ENCODE measurements around the gene ANKS3.

Gene ANKS3

DNA sequence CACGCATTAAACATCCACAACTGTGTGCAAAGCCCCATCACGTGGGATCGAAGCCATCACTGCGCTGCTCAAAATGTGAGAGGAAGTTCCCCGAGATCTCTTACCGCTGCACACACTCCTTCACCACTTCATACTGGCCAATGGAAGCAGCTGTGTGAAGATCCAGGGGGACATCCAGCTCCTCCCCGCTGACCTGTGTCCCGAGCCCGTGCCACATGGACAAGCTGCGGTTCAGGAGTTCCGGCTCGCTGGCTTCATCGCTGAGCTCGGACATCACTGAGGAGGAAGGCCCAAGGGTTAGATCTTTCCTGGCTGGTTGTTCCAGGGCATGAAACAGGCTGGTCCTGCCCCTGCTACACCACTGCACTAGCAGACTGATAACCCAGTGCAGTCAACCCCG is 4.2 kb downstream of the ANKS3 start:
- DNase-seq (ENCODE audit: low read depth in 2 of 3, low spot score in 2 of 3): no peak

DNA sequence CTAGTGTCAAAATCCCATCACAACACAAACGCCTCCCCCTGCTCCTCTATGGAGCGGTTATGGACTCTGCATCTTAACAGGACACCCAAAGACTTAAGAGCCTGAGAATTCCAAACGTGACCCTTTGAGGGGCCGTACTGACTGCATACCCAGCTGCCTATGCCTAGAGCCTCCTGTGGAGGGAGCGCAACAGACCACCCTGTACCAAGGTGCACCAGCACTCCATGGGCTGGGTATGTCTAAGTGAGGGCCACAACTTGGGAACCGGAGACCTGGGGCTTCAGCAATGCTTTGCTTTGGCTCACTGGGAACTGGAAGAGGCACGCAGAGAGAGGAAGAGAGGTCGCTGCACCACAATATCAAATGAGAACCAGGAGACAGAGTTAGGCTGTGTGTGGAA is 5.4 kb downstream of the ANKS3 start:
- no peak for DNase-seq (ENCODE audit: low read depth in 2 of 3, low spot score in 2 of 3)

DNA sequence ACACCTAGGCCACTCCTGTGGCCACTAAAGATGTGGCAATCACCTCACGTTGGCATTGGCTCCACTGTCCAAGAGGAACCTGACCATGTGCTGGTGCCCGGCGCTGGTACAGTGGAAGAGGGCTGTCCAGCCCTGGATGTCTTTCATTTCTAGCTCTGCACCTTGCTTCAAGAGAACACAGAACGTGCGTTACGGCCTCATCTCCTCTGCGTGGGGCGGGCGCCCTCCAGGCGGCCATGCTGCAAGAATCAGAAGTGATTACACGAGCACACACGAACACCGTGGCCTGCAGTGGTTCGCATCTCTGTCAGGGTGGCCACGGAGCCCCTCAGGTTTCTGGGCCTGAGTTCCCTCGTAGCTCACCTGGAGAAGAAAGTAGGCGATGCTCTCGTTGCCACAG is 7.5 kb downstream of the ANKS3 start:
- DNase-seq (ENCODE audit: low read depth in 2 of 3, low spot score in 2 of 3): no peak

DNA sequence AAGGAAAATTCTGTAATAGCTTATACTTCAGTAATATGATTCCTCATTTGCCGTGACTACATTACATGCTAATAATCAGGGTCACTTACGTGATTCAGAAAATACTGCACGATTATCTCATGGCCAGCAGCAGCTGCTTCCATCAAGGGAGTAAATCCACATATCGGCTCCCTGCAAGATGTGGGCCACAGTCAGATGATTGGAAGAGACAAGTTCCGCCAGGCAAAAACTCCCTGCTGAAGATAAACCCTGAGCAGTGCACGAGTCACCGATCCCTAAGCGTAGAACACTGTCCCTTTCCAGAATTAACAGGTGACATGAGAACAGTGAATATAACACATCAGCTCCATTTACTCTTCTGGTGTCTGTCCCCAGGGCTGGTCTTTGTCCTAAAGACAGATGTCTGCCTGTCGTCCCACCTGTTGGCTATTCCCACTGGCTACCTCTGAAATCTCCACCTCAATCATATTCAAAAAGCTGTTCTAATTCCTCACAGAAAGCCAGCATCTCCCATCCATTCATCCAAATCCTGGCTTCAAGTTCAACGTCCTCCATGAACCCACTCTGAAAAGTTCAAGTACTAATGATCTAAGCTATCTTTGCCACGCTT is 9.3 kb downstream of the ANKS3 start:
- no peak for DNase-seq (ENCODE audit: low read depth in 2 of 3, low spot score in 2 of 3)

DNA sequence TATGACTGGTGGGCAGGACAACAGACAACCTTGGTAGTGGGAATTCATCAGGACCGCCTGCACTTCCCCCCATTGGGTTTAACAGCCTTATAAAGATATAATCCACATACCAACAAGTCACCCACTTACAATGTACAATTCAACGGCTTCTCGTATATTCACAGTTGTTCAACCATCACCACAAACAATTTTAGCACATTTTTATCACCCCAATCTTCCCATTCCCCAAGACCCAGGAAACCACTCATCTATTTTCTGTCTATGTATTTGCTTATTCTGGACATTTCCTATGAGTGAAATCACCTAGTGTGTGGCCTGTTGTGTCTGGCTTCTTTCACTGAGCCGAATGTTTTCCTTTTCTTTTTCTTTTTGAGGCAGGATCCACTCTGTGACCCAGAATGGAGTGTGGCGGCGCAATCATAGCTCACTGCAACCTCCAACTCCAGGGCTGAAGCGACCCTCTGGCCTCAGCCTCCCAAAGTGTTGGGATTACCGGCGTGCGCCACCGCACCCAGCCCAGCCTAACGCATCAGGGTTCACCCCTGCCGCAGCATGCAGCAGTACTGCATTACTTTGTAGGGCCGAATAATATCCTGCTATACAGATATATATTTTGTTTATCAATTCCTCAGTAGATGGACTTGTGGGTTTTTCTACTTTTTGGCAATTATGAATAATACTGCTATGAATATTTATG is 10.9 kb downstream of the ANKS3 start:
- no peak for DNase-seq (ENCODE audit: low read depth in 2 of 3, low spot score in 2 of 3)

DNA sequence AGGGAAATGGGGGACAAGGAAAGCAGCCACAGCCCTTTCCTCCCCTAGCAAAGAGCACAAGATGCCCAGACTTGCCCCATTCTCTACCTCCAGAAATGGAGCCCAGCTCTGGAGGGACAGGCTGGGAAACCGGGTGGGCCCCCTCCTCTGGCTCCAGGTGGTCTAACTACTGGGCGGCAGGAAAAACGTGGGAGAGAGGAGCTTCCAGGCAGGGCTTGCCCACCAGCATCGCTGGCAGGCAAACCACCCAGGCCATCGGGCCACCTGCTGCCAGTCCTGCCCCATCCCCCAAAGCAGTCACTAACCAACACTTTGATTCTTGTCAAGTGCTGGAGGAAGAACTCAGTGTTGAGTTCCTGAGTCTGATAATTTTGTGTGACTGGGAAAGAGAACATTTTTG is 15.6 kb downstream of the ANKS3 start:
- DNase-seq (ENCODE audit: low read depth in 2 of 3, low spot score in 2 of 3): no peak

DNA sequence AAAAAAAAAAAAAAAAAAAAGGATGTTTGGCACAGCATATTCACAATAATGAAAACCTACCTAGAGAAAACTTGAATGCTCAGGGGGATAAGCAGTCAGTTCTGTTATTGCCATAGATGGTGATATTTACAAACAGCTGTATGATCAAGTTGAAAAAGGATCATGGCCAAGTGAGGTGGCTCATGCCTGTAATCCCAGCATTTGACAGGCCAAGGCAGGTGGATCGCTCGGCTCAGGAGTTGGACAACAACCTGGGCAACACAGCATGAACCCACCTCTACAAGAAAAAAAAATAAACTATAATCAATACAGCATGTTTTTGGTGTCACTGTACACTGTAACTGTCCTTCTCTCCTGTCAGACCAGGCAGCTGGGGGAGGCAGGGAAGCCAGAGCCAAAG is 19.1 kb downstream of the ANKS3 start:
- no peak for DNase-seq (ENCODE audit: low read depth in 2 of 3, low spot score in 2 of 3)

DNA sequence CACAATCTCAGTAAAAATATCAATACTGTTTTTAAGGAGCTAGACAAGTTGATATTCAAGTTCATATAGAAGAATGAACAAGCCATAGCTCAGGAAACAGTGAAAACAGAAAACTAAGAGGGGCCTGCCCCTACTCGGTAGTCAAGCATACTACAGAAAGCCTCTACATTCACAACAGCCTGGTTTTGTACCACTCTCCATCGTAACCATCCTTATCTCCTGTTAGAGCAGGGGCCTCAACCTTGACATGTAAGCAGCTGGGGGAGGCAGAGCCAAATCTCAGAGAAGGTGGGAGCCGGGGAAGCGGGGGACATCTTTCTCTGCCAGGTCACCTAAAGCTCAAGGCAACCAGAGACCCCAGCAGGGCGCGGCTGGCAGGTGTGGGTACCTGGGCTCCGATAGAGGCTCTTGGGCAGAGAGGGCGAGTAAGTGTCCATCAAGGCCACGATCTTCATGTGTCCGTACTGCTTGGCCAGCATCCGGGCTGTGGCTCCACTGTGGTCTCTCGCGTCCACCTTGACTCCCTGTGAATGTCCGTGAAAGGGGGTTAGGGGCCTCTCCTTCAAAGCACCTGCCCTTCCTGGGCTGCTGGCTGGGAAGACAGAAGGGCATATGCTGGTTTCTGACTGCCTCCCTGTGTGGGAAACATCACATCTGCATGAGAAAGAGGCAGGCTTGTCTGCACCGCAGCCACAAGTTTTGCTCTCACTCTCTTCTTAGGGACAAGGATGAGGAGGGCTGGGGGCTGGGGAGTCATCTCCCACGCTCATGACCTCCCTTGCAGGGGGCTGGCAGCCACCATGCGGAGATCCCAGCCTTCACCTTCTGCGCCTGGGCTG is 20.2 kb downstream of the ANKS3 start:
- DNase-seq (ENCODE audit: low read depth in 2 of 3, low spot score in 2 of 3): no peak

DNA sequence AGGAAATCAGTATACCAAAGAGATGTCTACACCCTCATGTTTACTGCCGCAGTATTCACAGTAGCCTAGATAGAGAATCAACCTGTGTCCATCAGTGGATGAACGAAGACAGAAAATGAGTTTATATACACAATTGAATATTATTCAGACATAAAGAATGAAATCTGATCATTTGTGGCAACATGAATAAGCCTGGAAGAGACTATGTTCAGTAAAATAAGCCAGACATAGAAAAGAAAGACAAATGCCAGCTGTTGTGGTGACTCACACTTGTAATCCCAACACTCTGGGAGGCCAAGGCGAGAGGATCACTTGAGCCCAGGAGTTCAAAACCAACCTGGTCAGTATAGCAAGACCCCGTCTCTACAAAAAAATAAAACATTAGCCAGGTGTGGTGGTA is 24.6 kb downstream of the ANKS3 start:
- DNase-seq (ENCODE audit: low read depth in 2 of 3, low spot score in 2 of 3): no peak

DNA sequence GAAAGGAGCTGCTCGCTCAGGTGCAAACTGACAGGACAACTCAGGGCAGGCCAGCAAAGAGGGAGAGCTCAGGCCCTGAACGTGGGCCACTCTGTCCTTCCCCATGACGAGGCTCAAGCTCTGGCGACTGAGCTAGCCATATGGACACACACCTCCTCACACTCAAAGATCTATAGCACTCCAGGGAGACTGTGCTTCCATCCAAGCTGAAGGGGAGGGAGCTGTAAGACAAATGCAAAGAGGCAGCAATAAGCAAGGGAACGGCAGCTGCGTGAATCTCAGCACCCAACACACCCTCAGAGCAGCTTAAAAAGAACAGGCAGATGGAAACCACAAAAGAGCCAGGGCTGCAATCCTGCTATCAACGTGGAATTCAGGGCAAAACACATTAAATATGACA is 27.2 kb downstream of the ANKS3 start:
- no peak for DNase-seq (ENCODE audit: low read depth in 2 of 3, low spot score in 2 of 3)

DNA sequence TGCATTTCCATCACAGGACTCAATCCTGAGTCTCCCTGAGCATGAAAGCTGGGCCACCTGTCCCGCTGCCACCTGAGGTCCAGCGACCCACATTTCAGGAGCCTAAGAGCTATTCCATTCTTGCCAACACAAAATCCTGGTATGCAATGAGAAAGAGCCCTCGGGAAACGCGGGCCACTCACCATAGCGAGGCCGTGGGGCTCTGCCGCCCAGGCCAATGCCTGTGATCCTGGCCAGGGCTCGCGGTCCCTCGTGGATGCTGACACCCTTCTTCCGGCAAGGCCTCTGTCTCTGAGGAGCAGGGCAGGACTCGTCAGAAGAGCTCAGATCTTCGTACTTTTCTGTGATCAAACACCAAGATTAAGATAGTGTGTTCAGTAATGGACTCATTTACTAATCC is 29.2 kb downstream of the ANKS3 start:
- DNase-seq (ENCODE audit: low read depth in 2 of 3, low spot score in 2 of 3): no peak

DNA sequence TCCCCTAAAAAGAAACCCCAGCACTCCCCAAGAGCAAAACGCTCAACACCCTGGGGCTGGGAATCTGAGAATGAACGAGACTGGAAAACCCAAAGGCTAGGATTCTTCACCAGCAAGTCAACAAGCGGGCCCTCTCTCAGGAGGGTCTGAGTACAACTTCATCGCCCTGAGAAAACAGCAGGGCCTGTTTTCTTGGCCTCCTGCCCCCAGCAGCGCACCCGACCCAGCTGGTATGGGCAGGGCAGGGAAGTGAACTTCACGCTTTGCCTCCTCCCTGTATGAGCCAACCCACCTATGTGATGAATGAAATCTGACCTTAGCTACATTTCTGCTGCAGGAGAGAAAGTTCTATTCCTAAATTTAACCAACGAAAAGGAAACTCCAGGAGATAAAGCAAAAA is 29.6 kb downstream of the ANKS3 start:
- DNase-seq (ENCODE audit: low read depth in 2 of 3, low spot score in 2 of 3): no peak

DNA sequence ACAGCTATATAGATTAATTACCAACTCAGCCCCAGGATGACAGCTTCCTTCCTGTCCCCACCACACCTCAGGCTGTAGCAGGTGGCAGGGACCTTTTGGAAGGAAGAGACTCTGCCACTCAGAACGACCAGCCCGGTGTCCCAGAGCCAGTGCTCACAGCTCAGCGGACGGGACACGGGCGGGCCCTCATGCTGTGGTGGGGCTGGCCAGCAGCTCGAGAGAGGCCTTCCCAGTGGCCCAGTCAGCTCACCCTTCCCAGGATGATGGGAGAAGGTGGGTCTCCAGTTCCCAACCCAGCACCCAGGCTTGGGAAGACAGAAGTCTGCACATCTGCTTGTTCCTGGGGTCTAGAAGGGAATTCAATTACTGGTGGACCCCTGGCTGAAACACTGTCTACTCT is 30.2 kb downstream of the ANKS3 start:
- no peak for DNase-seq (ENCODE audit: low read depth in 2 of 3, low spot score in 2 of 3)

DNA sequence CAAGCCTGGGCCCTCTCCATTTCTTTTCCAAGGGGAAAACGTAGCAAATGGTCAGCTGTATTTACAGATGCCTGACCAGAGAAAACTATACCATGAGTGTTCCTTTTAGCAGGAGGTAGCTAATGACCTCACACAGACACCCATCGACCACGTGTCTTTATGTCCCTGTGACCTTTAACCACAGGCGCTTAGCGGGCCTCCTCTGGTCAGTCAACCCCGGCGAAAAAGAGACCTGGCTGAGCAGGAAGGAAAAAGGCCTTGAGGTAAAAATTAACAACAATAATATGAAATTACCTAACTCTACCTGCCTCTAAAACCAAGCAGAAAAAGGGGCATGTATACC is 31.6 kb downstream of the ANKS3 start:
- DNase-seq (ENCODE audit: low read depth in 2 of 3, low spot score in 2 of 3): no peak

DNA sequence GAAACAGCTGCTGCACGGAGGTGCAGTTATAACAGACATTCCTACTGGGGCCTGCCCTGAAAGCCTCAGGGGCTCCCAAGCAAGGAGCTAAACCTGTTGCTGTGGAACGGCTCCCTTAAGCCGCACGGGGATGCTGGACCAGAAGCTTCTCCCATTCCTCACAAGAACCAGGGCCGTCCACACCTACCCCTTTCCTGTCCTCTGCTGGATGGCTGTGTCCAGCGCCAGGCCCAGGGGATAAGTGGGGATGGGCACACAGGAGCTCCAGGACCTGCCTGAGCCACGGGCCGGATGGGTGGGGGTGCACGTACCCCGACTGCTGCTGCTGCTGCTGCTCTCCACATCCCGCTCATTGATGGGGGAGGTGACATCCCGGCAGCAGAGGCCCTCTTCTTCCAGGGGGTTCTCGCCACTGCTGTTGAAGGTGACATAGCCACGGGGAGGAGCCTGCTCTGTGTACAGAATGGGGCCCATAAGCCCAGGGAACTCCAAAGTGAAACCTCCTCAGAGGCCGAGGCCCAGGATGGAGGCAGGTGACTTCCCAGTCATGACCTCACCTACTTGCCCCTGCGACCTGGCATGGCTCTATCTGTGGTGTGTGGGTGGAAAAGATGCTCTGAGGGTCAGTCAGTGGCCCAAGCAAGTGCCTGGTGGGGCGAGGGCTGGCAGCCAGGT is 32.1 kb downstream of the ANKS3 start:
- no peak for DNase-seq (ENCODE audit: low read depth in 2 of 3, low spot score in 2 of 3)

DNA sequence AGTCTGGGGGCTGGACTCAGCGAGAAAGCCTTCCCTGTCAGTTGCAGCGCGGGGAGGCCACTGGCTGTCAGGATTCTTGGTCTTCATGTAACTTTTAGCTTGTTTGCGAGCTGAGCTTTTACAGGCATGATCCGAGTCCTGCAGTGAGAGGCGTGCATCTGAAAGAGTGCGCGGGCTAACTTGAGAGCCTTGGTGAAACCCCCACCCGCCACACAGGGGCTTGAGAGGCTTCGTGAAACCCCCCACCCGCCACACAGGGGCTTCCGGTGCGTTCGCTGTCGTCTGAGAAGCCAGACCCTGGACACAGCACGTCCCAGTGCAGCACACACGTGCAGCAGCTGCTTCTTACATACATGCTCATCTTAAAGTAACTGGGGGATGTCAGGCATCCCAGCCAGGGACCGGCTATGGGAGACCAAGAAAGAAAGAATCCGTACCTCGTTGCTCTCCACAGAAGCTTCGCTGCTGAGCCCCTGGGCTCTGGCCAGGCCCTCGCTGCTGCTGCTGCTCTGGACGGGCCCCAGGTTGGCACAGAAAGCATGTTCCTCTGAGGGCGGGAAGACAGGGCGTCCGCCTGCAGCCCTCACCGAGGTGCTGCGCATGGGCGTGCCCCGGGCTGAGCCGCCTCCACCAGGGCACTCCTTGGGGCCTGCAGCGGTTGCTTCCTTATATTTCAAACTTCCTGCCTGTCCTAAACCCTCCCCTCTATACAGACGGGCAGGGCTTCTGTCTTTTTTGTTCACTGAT is 32.9 kb downstream of the ANKS3 start:
- no peak for DNase-seq (ENCODE audit: low read depth in 2 of 3, low spot score in 2 of 3)

DNA sequence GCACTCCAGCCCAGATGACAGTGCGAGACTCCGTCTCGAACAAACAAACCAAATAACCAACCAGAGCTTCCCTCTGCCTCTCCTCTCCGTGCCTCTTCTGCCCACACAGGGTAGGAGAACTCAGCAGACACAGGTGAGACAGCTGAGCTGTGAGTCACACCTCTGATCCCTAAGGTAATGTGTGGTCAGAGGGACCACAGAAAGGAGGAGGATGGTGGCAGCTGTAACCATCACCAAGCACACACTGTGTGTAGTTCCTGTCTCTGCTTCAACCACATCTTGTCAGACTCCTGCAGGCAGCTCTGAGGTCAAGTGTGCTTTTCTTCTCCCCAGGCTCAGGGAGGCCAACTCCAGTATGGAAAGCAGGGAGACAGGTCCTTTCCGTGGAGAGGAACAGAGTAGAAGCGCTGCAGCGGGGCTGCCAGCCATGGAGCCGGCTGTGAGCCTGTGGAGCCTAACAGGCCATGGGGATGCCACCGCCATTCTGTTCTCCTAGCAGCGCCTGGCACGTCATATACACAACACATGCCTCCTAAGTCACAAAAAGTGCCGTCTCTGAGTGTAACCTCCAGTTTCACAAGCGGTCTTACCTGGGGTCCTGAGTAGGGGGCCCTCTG is 33.6 kb downstream of the ANKS3 start:
- DNase-seq (ENCODE audit: low read depth in 2 of 3, low spot score in 2 of 3): no peak

DNA sequence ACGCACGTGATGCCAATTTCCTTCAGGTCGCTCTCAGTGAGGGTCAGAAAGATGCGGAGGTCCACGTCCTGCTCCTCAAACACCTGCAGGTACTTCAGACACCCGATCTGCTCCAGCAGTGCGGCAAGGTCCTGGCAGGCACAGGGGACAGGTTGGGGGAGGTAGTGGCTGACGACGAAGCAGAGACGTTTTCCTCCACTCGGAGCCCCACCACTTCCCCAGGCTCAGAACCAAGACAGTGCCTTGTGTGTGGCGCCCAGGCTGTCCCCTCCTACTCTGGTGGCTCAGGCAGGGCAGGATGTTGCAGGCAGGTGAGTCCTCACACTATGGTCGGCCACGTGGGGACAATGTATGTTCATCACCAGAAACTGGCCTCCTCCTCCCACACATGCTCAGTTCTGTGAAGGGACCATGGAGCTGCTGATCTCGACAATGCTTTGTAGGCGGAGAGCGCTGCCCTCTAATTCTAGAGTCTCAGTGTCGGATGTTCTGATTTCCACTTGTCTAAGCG is 35.0 kb downstream of the ANKS3 start:
- DNase-seq (ENCODE audit: low read depth in 2 of 3, low spot score in 2 of 3): no peak

DNA sequence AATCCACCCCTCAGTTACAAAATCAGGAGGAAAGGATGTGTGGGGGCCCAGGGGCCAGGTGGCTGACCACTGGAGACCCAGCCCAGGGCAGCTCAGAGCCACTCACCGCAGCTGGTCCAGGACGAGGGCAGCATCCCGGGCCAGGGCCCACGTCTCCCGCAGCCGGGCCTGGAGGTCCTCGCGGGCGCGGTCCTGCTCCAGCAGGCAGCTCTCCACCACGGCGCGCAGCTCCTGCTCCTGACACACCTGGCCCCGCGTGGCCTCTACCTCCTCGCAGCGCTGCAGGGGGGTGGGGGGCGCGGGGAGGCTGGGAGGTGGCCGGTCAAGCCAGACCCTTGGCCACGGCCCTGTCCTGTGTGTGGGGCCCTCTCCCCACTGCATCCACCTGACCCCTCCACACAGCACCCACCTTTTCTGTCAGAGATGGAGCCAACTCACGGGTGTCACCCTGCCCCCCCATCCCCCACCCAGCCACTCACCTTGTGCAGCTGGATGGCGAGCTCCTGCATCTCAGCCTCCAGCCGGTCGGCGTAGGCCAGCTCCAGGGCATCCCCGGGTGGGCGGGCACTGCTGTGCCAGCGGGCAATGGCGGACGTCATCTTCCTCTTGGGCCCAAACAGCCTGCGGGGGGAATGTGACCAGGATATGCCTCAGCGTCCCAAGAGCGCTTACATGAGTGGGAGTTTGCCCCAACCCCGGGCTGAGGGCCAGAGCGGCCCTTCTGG is 35.6 kb downstream of the ANKS3 start:
- DNase-seq (ENCODE audit: low read depth in 2 of 3, low spot score in 2 of 3): no peak

DNA sequence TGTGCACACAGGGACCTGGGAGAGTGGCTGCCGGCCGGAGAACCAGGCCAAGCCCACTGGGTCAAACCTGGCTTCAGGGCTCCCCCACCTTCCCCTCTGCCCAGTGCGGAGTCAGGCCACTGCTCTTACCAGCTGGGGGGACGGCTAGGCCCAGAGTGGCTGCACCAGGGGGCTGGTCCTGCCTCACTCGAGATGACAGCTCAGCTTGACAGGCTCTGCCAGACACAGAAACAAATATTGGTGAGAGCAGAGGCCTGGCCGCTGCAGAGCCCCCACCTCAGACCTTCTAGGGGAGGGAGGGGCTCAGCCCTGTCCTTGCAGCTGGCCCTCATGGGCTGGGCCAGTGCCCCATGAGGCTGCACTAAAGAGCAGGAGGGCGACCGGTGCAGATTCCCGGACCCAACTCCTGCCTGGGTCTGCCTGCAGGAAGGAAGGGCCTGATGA is 36.2 kb downstream of the ANKS3 start:
- DNase-seq (ENCODE audit: low read depth in 2 of 3, low spot score in 2 of 3): no peak
